Keratinocyte (primary cell): ENCODE measurements around the gene PDXDC1. TPM values are rescaled to one million over a fixed set of nuclear protein-coding genes. Genes with fewer than 3 reads are reported as not detected.
"Not testable (repeated sequence)": the region's sequence is repeated elsewhere in the genome, so short reads cannot be mapped to it uniquely, and the experiment has no call there.

Experiments used
- DNase-seq: peaks from one replicate; pipeline ENCODE4 v3.0.0-alpha.2; 2011; ENCODE audit warnings: low read depth, missing footprints, low spot score
- FAIRE-seq: peaks from 2 replicates; lab custom pipeline; 2011; peaks lifted over from hg19 to GRCh38; lab: Jason Lieb, UNC
- H2AFZ ChIP-seq: 2 replicates; pipeline ENCODE4 v1.6.0; 2012; ENCODE audit warnings: low read length, control low read depth, inconsistent platforms; ENCODE audit not compliant: control insufficient read depth
- H3K27ac ChIP-seq: 2 replicates; pipeline ENCODE4 v1.5.1; 2011; ENCODE audit warnings: low read length; ENCODE audit not compliant: control insufficient read depth, insufficient read depth
- H3K27me3 ChIP-seq: 3 replicates; pipeline ENCODE4 v1.6.0; 2011; ENCODE audit warnings: low read length; ENCODE audit not compliant: control insufficient read depth, insufficient read depth; ENCODE audit errors: extremely low read depth
- H3K36me3 ChIP-seq, 2 experiments: 2 replicates in 1 of 2; 3 replicates in 1 of 2; pipeline ENCODE4 v1.5.1; 2011; ENCODE audit warnings: low read length in 2 of 2, mild to moderate bottlenecking in 1 of 2; ENCODE audit not compliant: control insufficient read depth in 2 of 2, insufficient read depth in 2 of 2; ENCODE audit errors: extremely low read depth in 1 of 2
- H3K4me1 ChIP-seq: 3 replicates; pipeline ENCODE4 v1.5.1; 2011; ENCODE audit warnings: low read length; ENCODE audit not compliant: control insufficient read depth, insufficient read depth; ENCODE audit errors: extremely low read depth
- H3K4me2 ChIP-seq: 3 replicates; pipeline ENCODE4 v1.6.0; 2011; ENCODE audit warnings: low read depth, low read length; ENCODE audit not compliant: control insufficient read depth, insufficient read depth; ENCODE audit errors: extremely low read depth
- H3K4me3 ChIP-seq, 3 experiments: fragments of 200-600 bp in 1 of 3; sonication (generic) in 1 of 3; 2 replicates in 2 of 3; 3 replicates in 1 of 3; pipeline ENCODE4 v1.5.1; 2011 to 2016; ENCODE audit warnings: low read length in 3 of 3, mild to moderate bottlenecking in 3 of 3, control low read depth in 2 of 3, inconsistent platforms in 1 of 3, low read depth in 1 of 3, mixed read lengths in 1 of 3, mixed run types in 1 of 3, moderate library complexity in 1 of 3; ENCODE audit not compliant: control insufficient read depth in 2 of 3, insufficient read depth in 2 of 3; ENCODE audit errors: extremely low read depth in 1 of 3
- H3K79me2 ChIP-seq: 2 replicates; pipeline ENCODE4 v1.6.0; 2012; ENCODE audit warnings: low read length; ENCODE audit not compliant: control insufficient read depth, insufficient read depth
- H3K9ac ChIP-seq: 3 replicates; pipeline ENCODE4 v1.6.0; 2011; ENCODE audit warnings: low read length; ENCODE audit not compliant: control insufficient read depth, insufficient read depth; ENCODE audit errors: extremely low read depth
- H3K9me1 ChIP-seq: 3 replicates; pipeline ENCODE4 v1.6.0; 2011; ENCODE audit warnings: low read length; ENCODE audit not compliant: control insufficient read depth, insufficient read depth; ENCODE audit errors: extremely low read depth
- H3K9me3 ChIP-seq: 2 replicates; pipeline ENCODE4 v1.5.1; 2012; ENCODE audit warnings: low read depth, low read length; ENCODE audit not compliant: control insufficient read depth
- H4K20me1 ChIP-seq: 3 replicates; pipeline ENCODE4 v1.6.0; 2011; ENCODE audit warnings: low read length; ENCODE audit not compliant: control insufficient read depth, insufficient read depth; ENCODE audit errors: extremely low read depth
- dilution Hi-C: fragments of 300-500 bp; cut with MboI; formaldehyde crosslinking; loops from one replicate; pipeline ENCODE4 v1.7.0; 2020; ENCODE audit warnings: low sequenced_read_pairs; ENCODE audit not compliant: extremely low pct_ligation_motif_present
- polyA plus RNA-seq, 5 experiments: library from polyadenylated mRNA; depleted of rRNA in 3 of 5; stranded (reverse) in 3 of 5; stranded (forward) in 1 of 5; unstranded in 1 of 5; fragments of >200 nt; gene quantifications; 1 replicate in 1 of 5; 2 replicates in 3 of 5; 3 replicates in 1 of 5; pipeline versions ENCODE4 v1.2.1 to v1.2.3, GENCODE V29; 2011 to 2012; ENCODE audit warnings: missing spikeins in 2 of 5, low read depth in 1 of 5, low replicate concordance in 1 of 5

Gene PDXDC1
- polyA plus RNA-seq, 1 donor (not counting 4 experiments of a cell fraction or from before 2014, with no cell fraction given) = 70.7 TPM

GRCh38 chr16:15027051-15027450, 52.2 kb downstream of the PDXDC1 start:
- FAIRE-seq, H3K4me2 ChIP-seq, H3K27ac ChIP-seq, H3K9me1 ChIP-seq, H3K79me2 ChIP-seq, H3K27me3 ChIP-seq, dilution Hi-C loops, H4K20me1 ChIP-seq, H2AFZ ChIP-seq, H3K4me3 ChIP-seq, H3K9ac ChIP-seq, DNase-seq, H3K9me3 ChIP-seq: not testable (repeated sequence)
- peaks cover 11% of the 10 kb centered on the region for H3K4me1 ChIP-seq
- peaks cover 20 to 21% of the 10 kb centered on the region in 2 experiments for H3K36me3 ChIP-seq

- DNase-seq, FAIRE-seq, H3K79me2 ChIP-seq, H3K9me1 ChIP-seq, H3K9ac ChIP-seq, H3K27me3 ChIP-seq, dilution Hi-C loops, H4K20me1 ChIP-seq, H3K27ac ChIP-seq, H3K4me3 ChIP-seq, H2AFZ ChIP-seq, H3K9me3 ChIP-seq, H3K4me2 ChIP-seq: not testable (repeated sequence)
- peaks cover 11% of the 10 kb centered on the region for H3K4me1 ChIP-seq
- H3K36me3 ChIP-seq = peaks cover 18 to 24% of the 10 kb centered on the region in 2 experiments
These were observed 52.9 kb downstream of the PDXDC1 start for GRCh38 chr16:15027503-15028344.

GRCh38 chr16:15028345-15028715, 53.5 kb downstream of the PDXDC1 start:
- dilution Hi-C loops, H3K27ac ChIP-seq, H3K9me1 ChIP-seq, H3K4me3 ChIP-seq, H3K27me3 ChIP-seq, DNase-seq, H2AFZ ChIP-seq, H3K79me2 ChIP-seq, H3K4me2 ChIP-seq, H4K20me1 ChIP-seq, H3K9me3 ChIP-seq, H3K9ac ChIP-seq, FAIRE-seq: not testable (repeated sequence)
- H3K4me1 ChIP-seq = peaks cover 11% of the 10 kb centered on the region
- H3K36me3 ChIP-seq = peaks cover 18 to 24% of the 10 kb centered on the region in 2 experiments
